Measurements from ENCODE around the gene FAM117B. TPM values are rescaled to one million over a fixed set of nuclear protein-coding genes. Genes with fewer than 3 reads are reported as not detected.

FAM117B gene
- total RNA-seq, 2 experiments from 2014 or later: 4.2 to 18.4 TPM

Small RNA genes lying within 50 kb of the gene (small RNA-seq; reads per million reads assigned to genes)
- gene MTND4LP17: not detected

Other genes with a start within 250 kb of the FAM117B start
- gene ICA1L, start 236.8 kb downstream of the FAM117B start, total RNA-seq (2014; rRNA removed; shearing (Covaris generic)): 3.8 and 5.2 TPM in 2 replicates
- 11.1 and 12.0 TPM in 2 replicates for gene ICA1L, start 236.8 kb downstream of the FAM117B start, total RNA-seq (2022)

Measured in OCI-LY7 (cell line).